ENCODE results near the gene VTCN1. TPM values are rescaled to one million over a fixed set of nuclear protein-coding genes. Genes with fewer than 3 reads are reported as not detected.
"Not testable (repeated sequence)": the region's sequence is repeated elsewhere in the genome, so short reads cannot be mapped to it uniquely, and the experiment has no call there.

The VTCN1 gene
- total RNA-seq, 1 donor from 2014 or later, result not detected

- intact Hi-C loops (cut with micrococcal nuclease), result loop anchor here (5.0 to 10.0 kb wide), 5 partner anchors 42 to 970 kb away; no protein-coding TSS in a partner anchor
- no peak overlapping the region for H3K27ac Mint-ChIP-seq
- peaks cover 19% of the 10 kb centered on the region for H3K27me3 Mint-ChIP-seq (ENCODE audit: insufficient read depth)
- no peaks in the 10 kb centered on the region for H3K9me3 Mint-ChIP-seq
- no peak for DNase-seq (ENCODE audit: low spot score)
- H3K4me3 Mint-ChIP-seq, result no peak overlapping the region
- no peaks in the 10 kb centered on the region for H3K36me3 Mint-ChIP-seq (ENCODE audit: low read depth)
- peaks cover 7% of the 10 kb centered on the region for H3K4me1 Mint-ChIP-seq (ENCODE audit: low read depth)
Observed at GRCh38 chr1:117124661-117125060, 86.1 kb downstream of the VTCN1 start.

GRCh38 chr1:117123274-117123673 is 87.5 kb downstream of the VTCN1 start:
- Mint-ChIP-seq H3K27ac (no peak overlapping the region), H3K36me3 (ENCODE audit: low read depth) (no peaks in the 10 kb centered on the region), H3K27me3 (ENCODE audit: insufficient read depth) (peaks cover 14% of the 10 kb centered on the region), H3K4me1 (ENCODE audit: low read depth) (peaks cover 7% of the 10 kb centered on the region), H3K4me3 (peak overlapping the region; percentile 23), H3K9me3 (no peaks in the 10 kb centered on the region)
- intact Hi-C loops (cut with micrococcal nuclease), result loop anchor here (2.0 to 10.0 kb wide), 6 partner anchors 28 to 968 kb away; no protein-coding TSS in a partner anchor
- DNase-seq (ENCODE audit: low spot score), result no peak

GRCh38 chr1:117122330-117123025 is 88.2 kb downstream of the VTCN1 start:
- intact Hi-C loops (cut with micrococcal nuclease), result loop anchor here (1.0 to 10.0 kb wide), 8 partner anchors 28 to 968 kb away; partner anchors contain the start of gene CD58
- Mint-ChIP-seq H3K27ac (peak overlapping the region; percentile 42), H3K4me1 (ENCODE audit: low read depth) (peaks cover 7% of the 10 kb centered on the region), H3K27me3 (ENCODE audit: insufficient read depth) (peaks cover 14% of the 10 kb centered on the region), H3K36me3 (ENCODE audit: low read depth) (no peaks in the 10 kb centered on the region), H3K4me3 (peak overlapping the region; percentile 84), H3K9me3 (no peaks in the 10 kb centered on the region)
- DNase-seq (ENCODE audit: low spot score), result no peak

GRCh38 chr1:117121589-117122329 is 89.0 kb downstream of the VTCN1 start, which contains the start of gene TRIM45:
TRIM45 (minus strand) TSS chr1:117121749; CDS start chr1:117121201, 548 bp downstream.
- peaks cover 7% of the 10 kb centered on the region for H3K27me3 Mint-ChIP-seq (ENCODE audit: insufficient read depth)
- H3K27ac Mint-ChIP-seq, result peak within 1 kb of the TSS; percentile 46
- DNase-seq (ENCODE audit: low spot score), result peak; percentile 79
- H3K36me3 Mint-ChIP-seq (ENCODE audit: low read depth), result no peaks in the 10 kb centered on the region
- H3K4me1 Mint-ChIP-seq (ENCODE audit: low read depth), result peaks cover 7% of the 10 kb centered on the region
- H3K4me3 Mint-ChIP-seq, result peak within 1 kb of the TSS; percentile 84
- no peaks in the 10 kb centered on the region for H3K9me3 Mint-ChIP-seq
- intact Hi-C loops (cut with micrococcal nuclease), result loop anchor here (1.0 to 10.0 kb wide), 8 partner anchors 27 to 967 kb away; partner anchors contain the start of gene CD58

- H3K4me1 Mint-ChIP-seq (ENCODE audit: low read depth), result peaks cover 7% of the 10 kb centered on the region
- H3K27me3 Mint-ChIP-seq (ENCODE audit: insufficient read depth), result peaks cover 7% of the 10 kb centered on the region
- peak overlapping the region; percentile 41 for H3K27ac Mint-ChIP-seq
- no peaks in the 10 kb centered on the region for H3K9me3 Mint-ChIP-seq
- peak overlapping the region; percentile 79 for H3K4me3 Mint-ChIP-seq
- intact Hi-C loops (cut with micrococcal nuclease), result loop anchor here (5.0 to 10.0 kb wide), 5 partner anchors 39 to 966 kb away; no protein-coding TSS in a partner anchor
- DNase-seq (ENCODE audit: low spot score), result no peak
- no peaks in the 10 kb centered on the region for H3K36me3 Mint-ChIP-seq (ENCODE audit: low read depth)
Observed at GRCh38 chr1:117120774-117121588, 89.7 kb downstream of the VTCN1 start.

GRCh38 chr1:117119144-117119543 is 91.6 kb downstream of the VTCN1 start:
- H3K4me1 Mint-ChIP-seq (ENCODE audit: low read depth); H3K36me3 Mint-ChIP-seq (ENCODE audit: low read depth); intact Hi-C loops (cut with micrococcal nuclease); H3K27me3 Mint-ChIP-seq (ENCODE audit: insufficient read depth); H3K27ac Mint-ChIP-seq; H3K9me3 Mint-ChIP-seq; DNase-seq (ENCODE audit: low spot score); H3K4me3 Mint-ChIP-seq: not testable (repeated sequence)

GRCh38 chr1:117118137-117118536 is 92.6 kb downstream of the VTCN1 start:
- intact Hi-C loops (cut with micrococcal nuclease), result no loop called here
- Mint-ChIP-seq H3K9me3 (no peaks in the 10 kb centered on the region), H3K27me3 (ENCODE audit: insufficient read depth) (peaks cover 7% of the 10 kb centered on the region), H3K4me1 (ENCODE audit: low read depth) (peaks cover 7% of the 10 kb centered on the region), H3K36me3 (ENCODE audit: low read depth) (no peaks in the 10 kb centered on the region), H3K4me3 (no peak overlapping the region), H3K27ac (no peak overlapping the region)
- no peak for DNase-seq (ENCODE audit: low spot score)

- H3K4me3 Mint-ChIP-seq, result no peak overlapping the region
- peaks cover 7% of the 10 kb centered on the region for H3K4me1 Mint-ChIP-seq (ENCODE audit: low read depth)
- H3K36me3 Mint-ChIP-seq (ENCODE audit: low read depth), result no peaks in the 10 kb centered on the region
- no peak overlapping the region for H3K27ac Mint-ChIP-seq
- no peak for DNase-seq (ENCODE audit: low spot score)
- H3K9me3 Mint-ChIP-seq, result no peaks in the 10 kb centered on the region
- peaks cover 6% of the 10 kb centered on the region for H3K27me3 Mint-ChIP-seq (ENCODE audit: insufficient read depth)
- intact Hi-C loops (cut with micrococcal nuclease), result no loop called here
Observed at GRCh38 chr1:117117697-117118096, 93.0 kb downstream of the VTCN1 start.

GRCh38 chr1:117116784-117117130 is 94.0 kb downstream of the VTCN1 start:
- H3K27me3 Mint-ChIP-seq (ENCODE audit: insufficient read depth), result peaks cover 5% of the 10 kb centered on the region
- H3K36me3 Mint-ChIP-seq (ENCODE audit: low read depth), result no peaks in the 10 kb centered on the region
- intact Hi-C loops (cut with micrococcal nuclease), result no loop called here
- no peak overlapping the region for H3K4me3 Mint-ChIP-seq
- H3K27ac Mint-ChIP-seq, result no peak overlapping the region
- no peak for DNase-seq (ENCODE audit: low spot score)
- H3K4me1 Mint-ChIP-seq (ENCODE audit: low read depth), result peaks cover 7% of the 10 kb centered on the region
- H3K9me3 Mint-ChIP-seq, result no peaks in the 10 kb centered on the region

- H3K27ac Mint-ChIP-seq, result no peak overlapping the region
Observed at GRCh38 chr1:117116090-117116783, 94.5 kb downstream of the VTCN1 start.

GRCh38 chr1:117114877-117115276 is 95.8 kb downstream of the VTCN1 start:
- peaks cover 6% of the 10 kb centered on the region for H3K4me1 Mint-ChIP-seq (ENCODE audit: low read depth)
- no peak overlapping the region for H3K27ac Mint-ChIP-seq
- H3K9me3 Mint-ChIP-seq, result no peaks in the 10 kb centered on the region
- intact Hi-C loops (cut with micrococcal nuclease), result no loop called here
- no peak overlapping the region for H3K4me3 Mint-ChIP-seq
- H3K27me3 Mint-ChIP-seq (ENCODE audit: insufficient read depth), result peaks cover under 1% of the 10 kb centered on the region
- DNase-seq (ENCODE audit: low spot score), result no peak
- H3K36me3 Mint-ChIP-seq (ENCODE audit: low read depth), result no peaks in the 10 kb centered on the region

More at GRCh38 chr1:117116090-117116783, 94.5 kb downstream of the VTCN1 start:
- no peak overlapping the region for H3K4me3 Mint-ChIP-seq
- H3K36me3 Mint-ChIP-seq (ENCODE audit: low read depth), result no peaks in the 10 kb centered on the region
- intact Hi-C loops (cut with micrococcal nuclease), result no loop called here
- DNase-seq (ENCODE audit: low spot score), result no peak
- H3K27me3 Mint-ChIP-seq (ENCODE audit: insufficient read depth), result peaks cover 5% of the 10 kb centered on the region
- H3K9me3 Mint-ChIP-seq, result no peaks in the 10 kb centered on the region
- peaks cover 7% of the 10 kb centered on the region for H3K4me1 Mint-ChIP-seq (ENCODE audit: low read depth)

- H3K9me3 Mint-ChIP-seq, result no peaks in the 10 kb centered on the region
- peaks cover 6% of the 10 kb centered on the region for H3K36me3 Mint-ChIP-seq (ENCODE audit: low read depth)
- intact Hi-C loops (cut with micrococcal nuclease), result no loop called here
- peaks cover 12% of the 10 kb centered on the region for H3K4me1 Mint-ChIP-seq (ENCODE audit: low read depth)
- H3K4me3 Mint-ChIP-seq, result no peak overlapping the region
- no peak for DNase-seq (ENCODE audit: low spot score)
- no peaks in the 10 kb centered on the region for H3K27me3 Mint-ChIP-seq (ENCODE audit: insufficient read depth)
- no peak overlapping the region for H3K27ac Mint-ChIP-seq
Observed at GRCh38 chr1:117113199-117113598, 97.5 kb downstream of the VTCN1 start.
